ENCODE data around the gene MTAP.

- TF ChIP-seq CTCF (IDR thresholded peaks at IDR 0.05) (no peak), POLR2A (IDR thresholded peaks at IDR 0.05) (no peak)
These were observed 88.3 kb downstream of the MTAP start for GRCh38 chr9:21890696-21891095.
